SU-DHL-6 (cell line): ENCODE results near the gene KIF13A.

ENCODE experiments used
- EZH2phosphoT487 ChIP-seq: fragments of 200-600 bp; sonication (generic), shearing (Covaris generic); conservative IDR thresholded peaks from 2 replicates; pipeline ENCODE4 v1.6.1; 2018; ENCODE audit warnings: mild to moderate bottlenecking, antibody characterized with exemption, low read length, moderate library complexity, mixed read lengths
- TF ChIP-seq, protein P1 (sequence below): fragments of 200-600 bp; sonication (generic); IDR thresholded peaks from one replicate; pipeline ENCODE4 v1.5.1; 2017; ENCODE audit warnings: antibody characterized with exemption, mild to moderate bottlenecking, low read length, moderate library complexity; ENCODE audit not compliant: insufficient read depth, poor library complexity, severe bottlenecking

DNA sequence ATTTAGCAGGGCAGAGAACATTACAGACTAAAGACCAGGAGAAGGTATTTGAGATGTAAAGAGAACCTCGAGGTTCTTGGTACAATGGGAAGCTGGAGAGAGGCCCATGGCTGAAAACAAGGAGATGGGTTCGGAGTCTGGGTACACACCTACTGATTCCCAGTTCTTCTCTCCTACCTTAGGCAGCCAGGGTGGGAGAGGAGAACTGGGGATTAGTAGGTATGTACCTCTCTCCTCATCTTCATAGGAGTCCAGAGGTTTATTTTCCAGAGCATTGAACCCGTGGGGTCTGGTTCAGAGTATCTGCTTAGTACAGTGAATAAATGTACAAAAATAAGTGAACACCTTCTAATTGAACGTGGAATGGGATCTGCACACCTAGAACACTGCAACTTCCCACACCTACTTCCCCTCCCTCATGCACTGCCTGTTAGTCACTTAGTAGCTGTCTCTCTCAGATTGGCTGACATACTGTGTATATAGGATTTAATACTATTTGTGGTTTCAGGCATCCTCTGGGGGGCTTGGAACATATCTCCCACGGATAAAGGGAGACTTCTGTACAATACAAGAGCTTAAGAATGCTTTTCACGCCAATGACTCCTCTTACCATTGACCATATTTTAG is 257.2 kb downstream of the KIF13A start:
- TF ChIP-seq, protein P1, sequence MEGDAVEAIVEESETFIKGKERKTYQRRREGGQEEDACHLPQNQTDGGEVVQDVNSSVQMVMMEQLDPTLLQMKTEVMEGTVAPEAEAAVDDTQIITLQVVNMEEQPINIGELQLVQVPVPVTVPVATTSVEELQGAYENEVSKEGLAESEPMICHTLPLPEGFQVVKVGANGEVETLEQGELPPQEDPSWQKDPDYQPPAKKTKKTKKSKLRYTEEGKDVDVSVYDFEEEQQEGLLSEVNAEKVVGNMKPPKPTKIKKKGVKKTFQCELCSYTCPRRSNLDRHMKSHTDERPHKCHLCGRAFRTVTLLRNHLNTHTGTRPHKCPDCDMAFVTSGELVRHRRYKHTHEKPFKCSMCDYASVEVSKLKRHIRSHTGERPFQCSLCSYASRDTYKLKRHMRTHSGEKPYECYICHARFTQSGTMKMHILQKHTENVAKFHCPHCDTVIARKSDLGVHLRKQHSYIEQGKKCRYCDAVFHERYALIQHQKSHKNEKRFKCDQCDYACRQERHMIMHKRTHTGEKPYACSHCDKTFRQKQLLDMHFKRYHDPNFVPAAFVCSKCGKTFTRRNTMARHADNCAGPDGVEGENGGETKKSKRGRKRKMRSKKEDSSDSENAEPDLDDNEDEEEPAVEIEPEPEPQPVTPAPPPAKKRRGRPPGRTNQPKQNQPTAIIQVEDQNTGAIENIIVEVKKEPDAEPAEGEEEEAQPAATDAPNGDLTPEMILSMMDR: no peak
- no peak for TF ChIP-seq EZH2phosphoT487
